ENCODE results near the gene FHOD3.

FHOD3 gene

DNA sequence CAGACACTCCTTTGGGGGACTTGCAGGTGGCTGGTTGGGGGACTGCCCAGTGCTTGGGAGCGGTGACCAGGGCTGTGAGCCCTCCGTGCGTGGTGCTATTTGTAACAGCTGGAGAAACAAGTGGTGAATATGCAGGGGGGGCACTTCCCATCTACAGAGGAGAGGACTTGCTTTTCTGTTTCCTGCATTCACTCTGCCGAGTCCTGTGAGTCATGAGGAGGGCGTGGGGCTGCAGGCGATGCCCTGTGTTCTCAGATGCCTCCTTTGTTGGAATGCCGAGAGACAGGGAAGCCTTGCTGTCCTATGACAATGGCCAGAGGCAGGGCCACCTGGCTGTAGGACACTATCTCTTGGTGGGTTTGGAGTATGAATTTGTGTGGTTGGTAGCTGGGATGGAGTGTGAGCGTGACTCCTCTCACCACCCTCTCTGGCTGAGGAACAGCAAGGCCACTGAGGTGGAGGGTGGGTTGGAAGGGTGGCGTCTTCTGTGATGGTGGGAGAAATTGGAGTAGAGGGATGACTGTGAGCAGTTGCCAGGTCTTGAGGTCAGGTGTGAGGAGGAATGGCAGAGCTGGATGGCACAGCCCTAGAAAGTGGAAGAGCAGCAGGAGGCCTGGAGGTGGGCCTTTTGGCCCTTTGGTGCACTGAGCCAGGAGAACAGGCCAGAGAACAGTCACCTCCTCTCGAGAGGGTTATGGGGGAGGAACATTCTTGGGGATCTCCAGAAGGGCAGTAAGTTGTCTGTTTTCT is 24.3 kb downstream of the FHOD3 start:
- no peak for DNase-seq (ENCODE audit: extremely low read depth in 1 of 2, low read depth in 1 of 2)

DNA sequence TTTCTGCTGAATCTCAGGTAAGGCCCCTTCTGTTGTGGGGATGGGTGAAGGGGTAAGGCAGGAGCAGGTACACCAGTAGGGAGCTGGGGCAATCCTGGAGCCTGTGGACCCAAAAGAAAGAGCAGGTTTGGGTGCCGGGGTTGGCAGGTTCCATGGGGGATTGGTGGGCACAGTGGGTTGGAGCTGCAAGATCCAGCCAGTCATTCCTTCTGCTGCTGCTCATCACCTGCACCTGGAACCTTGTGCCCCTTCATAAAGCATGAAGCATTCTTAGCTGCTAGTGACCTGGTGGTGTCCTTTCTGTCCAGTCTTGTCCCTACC is 24.9 kb downstream of the FHOD3 start:
- no peak for DNase-seq (ENCODE audit: extremely low read depth in 1 of 2, low read depth in 1 of 2)

DNA sequence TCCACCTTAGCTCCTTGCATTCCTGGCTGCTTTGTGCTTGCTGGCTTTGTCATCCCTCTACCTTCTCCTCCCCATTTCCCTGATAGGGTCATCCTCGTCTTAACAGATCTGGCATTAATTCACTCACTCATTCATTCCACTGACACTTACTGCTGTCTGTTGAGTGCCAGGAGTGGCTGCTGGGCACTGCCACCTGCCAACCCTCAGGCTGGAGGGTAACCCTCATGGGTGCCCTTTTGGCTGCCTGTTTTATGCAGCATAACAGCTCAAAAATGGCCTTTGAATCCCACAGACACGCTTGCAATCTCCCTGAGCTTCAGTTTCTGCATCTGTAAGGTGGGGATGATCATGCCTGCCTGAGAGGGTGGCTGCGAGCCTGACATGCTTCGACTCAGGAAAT is 25.2 kb downstream of the FHOD3 start:
- DNase-seq (ENCODE audit: extremely low read depth in 1 of 2, low read depth in 1 of 2): no peak

DNA sequence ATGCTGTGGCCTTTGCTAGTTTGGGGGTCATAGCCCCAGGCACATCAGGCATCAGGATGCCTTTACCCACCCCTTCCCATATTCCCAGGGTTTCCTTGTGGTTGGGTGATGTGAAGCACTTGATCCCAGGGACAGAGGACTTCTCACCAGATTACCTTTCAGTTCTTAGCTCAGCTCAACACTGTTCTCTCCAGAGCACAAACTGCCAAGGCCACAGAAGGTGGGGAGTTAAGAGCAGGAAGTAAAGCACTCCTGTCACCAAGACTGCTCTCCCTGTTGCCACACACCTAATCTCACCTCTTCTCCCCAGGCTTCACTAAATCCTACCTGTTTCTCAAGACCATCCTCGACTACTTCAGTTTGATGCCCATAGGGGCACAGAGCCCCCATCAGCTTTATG is 25.9 kb downstream of the FHOD3 start:
- no peak for DNase-seq (ENCODE audit: extremely low read depth in 1 of 2, low read depth in 1 of 2)

DNA sequence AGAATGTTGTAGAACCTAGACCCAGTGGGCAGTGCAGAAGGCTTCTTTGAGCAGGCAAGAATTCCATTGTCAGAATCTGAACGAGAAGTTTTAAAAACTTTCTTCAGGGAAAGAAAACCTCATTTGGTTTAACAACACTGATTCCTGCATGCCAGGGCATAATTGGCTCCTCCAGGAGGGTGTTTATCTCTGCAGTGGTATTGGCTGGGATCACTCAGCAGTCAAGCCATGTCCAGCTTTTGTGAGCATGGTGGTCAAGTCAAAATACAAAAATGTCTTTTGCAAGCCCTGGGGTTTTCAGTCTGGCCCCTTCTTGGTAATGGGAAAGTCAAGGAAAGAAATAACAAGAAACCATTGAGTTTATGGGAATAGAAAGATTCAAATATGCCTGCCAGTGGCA is 28.3 kb downstream of the FHOD3 start:
- DNase-seq (ENCODE audit: extremely low read depth in 1 of 2, low read depth in 1 of 2): no peak

DNA sequence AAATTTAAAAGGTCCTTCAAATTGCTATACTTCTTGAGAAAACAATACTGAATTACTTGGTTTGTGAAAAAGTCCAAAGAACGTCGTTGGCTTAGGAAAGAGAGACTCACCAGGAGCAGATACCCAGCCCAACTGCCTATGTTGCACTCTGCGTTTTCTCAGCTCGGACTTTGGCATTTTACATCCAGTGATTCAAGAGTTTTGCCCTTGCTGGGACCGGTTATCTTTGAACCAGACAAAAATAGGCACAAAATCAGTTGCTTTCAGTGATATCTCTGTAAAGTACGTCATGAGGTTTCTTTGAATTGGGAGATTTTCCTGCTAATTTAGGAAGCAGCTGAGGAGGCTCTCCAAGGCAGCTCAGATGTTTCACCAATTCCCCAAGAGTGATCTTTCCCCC is 29.3 kb downstream of the FHOD3 start:
- DNase-seq (ENCODE audit: extremely low read depth in 1 of 2, low read depth in 1 of 2): no peak

DNA sequence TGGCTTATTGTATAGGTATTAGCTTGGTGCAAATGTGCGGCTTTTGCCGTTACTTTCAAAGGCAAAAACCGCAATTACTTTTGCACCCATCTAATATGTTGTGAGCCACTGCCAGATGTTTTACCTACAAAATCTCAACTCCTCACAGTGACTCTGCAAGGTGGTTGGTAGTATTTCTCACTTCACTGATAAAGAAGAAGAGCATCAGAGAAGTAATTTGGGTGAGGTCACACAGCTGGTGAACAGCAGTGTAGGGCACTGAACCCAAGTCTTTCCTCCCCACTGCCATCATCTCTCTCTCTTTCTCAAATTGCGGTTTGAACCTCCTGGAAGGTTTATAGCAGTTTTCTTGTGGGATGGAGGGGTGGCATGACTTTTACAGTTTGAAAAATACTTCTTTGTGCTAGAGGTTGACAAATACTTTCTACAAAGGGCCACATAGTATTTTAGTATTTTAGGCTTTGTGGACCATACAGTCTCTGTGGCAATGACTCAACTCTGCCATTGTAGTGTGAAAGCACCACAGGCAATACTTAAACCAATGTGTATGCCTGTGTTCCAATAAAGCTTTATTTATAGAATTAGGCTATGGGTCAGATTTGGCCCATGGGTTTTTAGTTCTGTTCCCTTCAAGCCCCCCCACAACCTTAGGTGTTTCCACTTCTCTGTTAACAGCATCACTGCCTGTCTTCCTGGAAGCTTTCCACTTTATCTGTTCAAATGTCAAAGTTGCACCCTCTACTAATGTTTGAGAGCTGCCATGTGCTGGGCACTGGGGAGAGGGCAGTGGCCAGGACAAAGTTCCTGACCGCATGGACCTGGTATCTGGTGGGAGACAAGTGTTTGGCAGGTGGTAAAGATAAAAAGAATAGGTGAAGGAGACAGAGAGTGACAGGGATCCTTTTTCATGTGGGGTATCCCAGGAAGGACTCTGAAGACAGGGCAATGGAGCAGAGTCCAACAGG is 30.1 kb downstream of the FHOD3 start:
- no peak for DNase-seq (ENCODE audit: extremely low read depth in 1 of 2, low read depth in 1 of 2)

DNA sequence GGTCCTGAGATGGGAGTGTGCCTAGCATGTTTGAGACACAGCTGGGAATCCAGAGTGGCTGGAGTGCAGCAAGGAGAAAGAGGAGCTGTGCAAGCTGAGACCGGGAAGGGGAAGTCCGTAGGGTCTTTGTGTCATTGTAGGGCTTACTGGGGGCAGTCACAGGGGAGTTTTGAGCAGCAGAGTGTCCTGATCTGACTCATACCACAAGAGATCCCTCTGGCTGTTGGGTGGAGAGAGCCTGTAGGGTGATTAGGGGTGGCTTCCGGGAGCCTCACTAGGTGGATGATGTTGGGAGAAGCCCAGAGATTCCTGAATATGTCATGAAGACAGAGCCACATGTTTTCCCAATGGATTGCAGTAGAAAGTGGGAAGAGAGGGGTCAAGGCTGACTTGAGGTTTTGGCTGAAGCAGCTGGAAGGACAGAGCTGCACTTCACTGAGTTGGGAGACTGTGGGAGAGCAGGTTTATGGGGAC is 30.9 kb downstream of the FHOD3 start:
- DNase-seq (ENCODE audit: extremely low read depth in 1 of 2, low read depth in 1 of 2): no peak

DNA sequence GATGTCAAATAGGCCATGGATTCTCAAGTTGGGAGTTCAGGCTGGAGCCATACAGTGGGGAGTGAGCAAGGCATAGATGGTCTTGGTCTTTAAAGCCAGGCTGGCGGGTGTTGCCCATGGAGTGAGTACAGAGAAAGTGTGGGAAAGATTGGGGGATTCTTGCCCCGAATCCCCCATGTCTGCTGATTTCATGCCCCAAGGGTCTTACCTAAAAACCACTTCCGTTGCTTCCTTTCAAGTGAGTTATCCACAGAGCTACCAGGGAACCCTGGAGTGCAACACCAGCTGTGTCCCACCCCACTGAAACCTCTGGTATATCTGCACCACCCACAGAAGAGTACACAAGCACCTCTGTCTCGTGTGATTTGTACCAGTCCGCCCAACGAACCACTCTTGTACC is 31.4 kb downstream of the FHOD3 start:
- DNase-seq (ENCODE audit: extremely low read depth in 1 of 2, low read depth in 1 of 2): no peak

DNA sequence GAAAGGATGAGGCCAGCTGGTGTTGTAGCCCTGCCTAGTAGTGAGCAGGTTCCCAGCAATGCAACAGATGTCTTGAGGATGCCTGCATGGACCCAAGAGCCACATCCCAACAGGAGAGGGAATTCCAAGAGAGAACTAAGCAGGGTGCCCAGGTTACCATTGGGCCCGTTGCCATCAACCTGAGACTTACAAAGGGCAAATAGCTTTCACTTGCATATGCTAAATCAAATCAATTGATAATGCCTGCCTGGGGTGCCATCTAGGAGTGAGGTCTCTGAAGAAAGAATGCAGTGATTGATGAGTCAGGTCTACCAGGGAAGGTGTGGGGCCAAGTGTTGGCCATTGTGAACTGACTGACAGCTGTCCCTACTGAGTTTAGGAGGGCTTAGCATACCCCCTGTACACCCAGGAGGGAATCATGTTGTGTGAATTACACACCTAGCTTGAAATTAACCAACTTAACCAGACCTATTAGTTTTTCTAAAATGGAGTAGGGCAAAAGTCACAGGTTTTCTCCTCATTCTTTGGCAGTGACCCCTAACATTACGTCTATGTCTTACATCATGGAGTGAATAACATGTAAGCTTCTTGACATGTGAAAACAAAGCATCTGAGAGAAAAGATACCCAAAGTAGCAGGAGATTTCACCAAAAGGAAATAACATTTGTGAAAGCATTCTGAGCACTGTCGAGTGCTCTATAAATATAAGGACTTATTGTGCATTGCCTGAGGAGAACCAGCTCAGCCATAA is 32.3 kb downstream of the FHOD3 start:
- DNase-seq (ENCODE audit: extremely low read depth in 1 of 2, low read depth in 1 of 2): no peak

DNA sequence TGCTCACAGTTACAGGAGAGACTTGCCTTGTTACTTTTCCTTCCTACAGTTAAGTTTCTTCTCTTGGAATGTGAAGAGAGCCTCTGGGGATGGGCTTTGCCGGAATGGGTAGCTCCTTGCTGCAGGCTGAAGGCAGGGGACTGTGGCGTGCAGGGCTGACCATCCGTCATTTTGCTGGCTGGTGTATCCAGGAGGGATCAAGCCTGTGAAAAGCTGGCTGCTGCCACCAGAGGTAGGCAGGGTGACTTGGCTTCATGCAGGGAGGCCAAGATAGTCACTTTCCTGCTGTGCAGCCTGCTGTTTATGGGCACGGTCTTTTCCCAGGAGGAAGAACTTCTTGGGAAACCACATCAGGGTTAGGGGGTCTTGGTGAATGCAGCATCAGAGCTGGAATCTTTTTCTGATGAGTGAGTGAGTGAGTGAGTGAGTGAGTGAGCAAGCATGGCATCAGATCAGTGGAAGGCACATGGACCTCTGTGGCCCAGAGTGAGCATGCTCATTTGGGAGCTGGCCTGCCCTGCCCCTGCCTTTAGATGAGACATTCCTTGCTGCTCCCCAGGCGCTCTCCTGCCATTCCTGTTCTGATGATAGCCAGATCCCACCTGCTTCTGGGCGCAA is 33.0 kb downstream of the FHOD3 start:
- no peak for DNase-seq (ENCODE audit: extremely low read depth in 1 of 2, low read depth in 1 of 2)

DNA sequence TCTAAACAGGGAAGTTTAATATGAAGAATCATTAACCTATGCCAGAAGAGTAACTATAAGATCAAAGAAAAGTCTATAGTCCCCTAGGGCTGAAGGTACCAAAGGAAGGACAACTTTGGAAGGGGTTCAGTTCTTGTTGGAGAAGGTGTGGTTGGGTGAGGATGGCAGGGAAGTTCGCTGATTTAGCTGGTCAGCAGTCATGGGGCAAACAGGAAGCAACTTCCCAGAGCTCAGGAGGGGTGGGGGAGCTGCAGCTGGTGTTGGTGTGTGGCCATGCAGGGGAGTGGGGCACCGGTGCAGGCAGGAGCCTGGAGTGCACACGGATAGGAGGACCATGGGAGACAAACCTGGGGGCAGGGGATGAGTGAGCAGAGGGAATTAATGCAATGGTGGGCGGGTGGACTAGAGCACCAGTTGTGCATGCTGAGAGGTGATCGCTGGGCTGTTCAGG is 34.0 kb downstream of the FHOD3 start:
- no peak for DNase-seq (ENCODE audit: extremely low read depth in 1 of 2, low read depth in 1 of 2)

DNA sequence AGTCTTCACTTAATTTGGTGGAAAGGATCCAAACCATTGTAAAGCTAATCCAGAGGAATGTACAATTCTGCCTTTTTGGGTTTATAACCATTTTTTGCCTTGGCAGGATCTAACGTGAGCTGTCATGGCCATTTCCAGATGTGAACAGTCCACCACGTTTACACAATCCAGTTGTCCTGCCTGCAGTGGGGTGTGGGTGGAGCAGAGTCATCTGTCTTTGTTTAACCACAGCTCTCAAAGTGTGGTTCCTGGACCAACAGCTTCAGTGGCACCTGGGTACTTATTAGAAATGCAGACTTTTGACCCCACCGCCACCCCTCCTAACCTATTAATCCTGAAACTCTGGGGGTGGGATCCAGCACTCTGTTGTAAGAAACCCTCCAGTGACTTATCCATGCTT is 35.9 kb downstream of the FHOD3 start:
- DNase-seq (ENCODE audit: extremely low read depth in 1 of 2, low read depth in 1 of 2): no peak

DNA sequence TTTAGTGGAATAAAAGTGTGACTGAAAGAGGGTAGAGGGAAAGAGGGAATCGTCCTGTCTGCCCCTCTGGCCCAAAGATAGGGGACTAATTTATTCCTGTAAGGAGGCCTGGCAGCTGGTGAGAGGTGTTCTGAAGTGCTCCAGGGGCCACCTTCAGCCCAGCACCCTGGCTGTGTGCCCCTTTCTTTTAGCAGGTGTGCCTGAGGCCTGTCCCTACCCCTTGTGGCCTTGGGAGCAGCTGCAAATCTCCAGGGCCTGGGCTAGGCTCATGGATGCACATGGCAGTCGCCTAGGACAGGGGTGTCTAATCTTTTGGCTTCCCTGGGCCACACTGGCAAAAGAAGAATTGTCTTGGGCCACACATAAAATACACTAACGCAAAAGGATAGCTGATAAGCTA is 37.3 kb downstream of the FHOD3 start:
- no peak for DNase-seq (ENCODE audit: extremely low read depth in 1 of 2, low read depth in 1 of 2)

DNA sequence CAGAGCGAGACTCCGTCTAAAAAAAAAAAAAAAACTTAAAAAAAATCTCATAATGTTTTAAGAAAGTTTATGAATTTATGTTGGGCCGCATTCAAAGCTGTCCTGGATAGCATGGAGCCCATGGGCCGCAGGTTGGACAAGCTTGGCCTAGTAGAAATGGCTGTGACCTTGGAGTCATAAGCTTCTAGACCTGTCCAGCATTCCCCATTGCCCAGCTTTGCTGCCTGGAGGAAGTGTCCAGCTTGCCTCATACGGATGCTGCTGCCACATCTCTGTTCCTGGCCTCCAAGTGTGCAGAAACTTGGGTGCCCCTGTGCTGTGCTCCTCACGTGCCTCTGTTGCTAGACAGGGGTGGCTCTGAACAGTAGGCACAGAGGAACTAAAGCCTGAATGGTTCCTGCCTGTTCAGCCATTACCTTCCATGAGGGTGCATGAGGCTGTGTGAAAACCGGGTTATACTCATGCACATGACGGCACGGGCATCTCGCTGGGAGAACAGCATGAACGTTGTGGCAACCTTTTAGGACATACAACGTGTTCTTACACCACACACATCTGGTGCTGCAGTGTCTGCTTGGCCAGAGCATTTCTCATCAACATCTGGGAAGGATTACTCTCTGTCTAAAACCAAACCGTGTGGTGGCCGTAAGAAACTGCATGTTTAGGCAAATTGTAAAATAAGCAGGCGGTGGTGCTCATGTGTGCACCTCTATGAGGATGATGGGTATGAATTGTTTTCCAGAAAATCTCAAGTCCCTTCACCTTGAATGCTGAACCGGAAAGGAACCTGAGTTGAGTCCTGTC is 38.2 kb downstream of the FHOD3 start:
- DNase-seq (ENCODE audit: extremely low read depth in 1 of 2, low read depth in 1 of 2): no peak

DNA sequence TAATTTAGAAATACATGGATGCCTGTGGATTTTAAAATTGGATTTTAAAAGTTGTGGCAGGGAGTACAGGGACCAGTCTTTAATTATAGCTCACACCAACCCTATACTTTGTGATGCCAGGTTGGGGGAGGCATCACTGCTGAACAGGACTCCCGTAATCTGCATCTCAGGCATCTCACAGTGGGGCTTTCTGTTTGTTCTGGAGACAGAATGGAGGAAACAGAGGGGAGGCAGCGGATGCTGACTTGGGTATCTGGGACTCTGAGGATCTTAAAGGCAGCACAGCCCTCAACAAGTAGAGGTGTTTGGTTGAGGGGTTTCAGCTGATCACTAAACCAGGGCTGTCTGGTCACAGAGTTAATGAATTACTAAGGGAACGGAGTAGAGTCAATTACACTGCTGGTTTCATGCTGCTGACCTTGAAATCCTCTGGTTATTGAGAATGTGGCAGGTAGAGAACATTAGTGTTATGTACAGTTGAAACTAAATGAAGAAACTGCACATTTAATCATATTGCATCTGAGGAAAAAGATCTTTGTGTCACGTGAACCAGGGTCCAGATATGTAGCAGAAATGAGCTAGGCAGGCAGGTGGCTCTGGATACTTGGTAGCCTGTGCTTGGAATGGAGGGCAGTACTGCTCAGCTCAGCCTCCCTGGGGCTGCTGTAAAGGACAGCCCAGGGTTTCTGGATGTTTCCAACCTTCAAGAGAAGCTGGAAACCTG is 40.3 kb downstream of the FHOD3 start:
- DNase-seq (ENCODE audit: extremely low read depth in 1 of 2, low read depth in 1 of 2): no peak

DNA sequence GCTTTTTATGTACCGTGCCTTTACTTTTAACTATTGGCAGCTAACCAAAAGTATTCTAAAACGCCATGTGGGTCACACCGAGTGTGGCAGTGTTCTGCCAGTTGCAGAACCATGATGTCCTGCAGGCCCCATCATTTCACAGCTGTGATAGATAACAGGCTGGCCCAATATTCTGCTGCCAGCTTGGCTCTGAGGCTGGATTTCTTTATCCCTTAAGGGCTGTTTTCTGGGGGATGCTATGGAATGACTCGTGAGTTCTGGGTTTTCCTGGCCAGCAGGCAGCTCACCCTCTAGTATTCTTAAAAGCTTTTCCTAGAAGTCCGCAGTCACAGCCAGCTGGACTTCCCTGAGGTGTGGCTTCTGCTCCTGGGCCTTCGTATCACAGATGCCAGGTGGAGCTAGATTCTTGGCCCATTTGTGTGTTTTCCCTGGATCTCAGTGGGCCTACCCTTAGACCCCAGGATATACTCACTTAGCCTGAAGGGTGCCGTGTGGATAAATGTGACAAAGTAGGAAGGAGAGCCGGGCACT is 41.0 kb downstream of the FHOD3 start:
- DNase-seq (ENCODE audit: extremely low read depth in 1 of 2, low read depth in 1 of 2): no peak

DNA sequence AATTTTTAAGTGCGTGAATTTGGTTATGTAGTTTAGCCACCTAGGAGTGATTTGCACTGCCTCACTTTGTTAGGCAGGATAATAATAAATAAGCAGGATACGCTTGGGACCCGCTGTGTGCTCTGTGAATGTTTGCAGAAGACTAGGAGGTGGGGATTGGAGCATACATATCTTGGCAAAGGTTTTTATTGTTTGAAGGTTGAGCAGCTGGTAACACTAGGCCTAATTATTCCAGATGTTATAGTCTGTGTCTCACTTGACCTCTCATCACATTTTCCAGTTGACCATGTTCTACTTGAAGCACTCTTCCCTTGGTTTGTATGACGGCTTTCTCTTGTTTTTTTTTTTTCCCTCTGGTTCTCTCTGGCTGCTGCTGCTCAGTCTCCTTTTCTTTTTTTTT is 42.7 kb downstream of the FHOD3 start:
- DNase-seq (ENCODE audit: extremely low read depth in 1 of 2, low read depth in 1 of 2): no peak

DNA sequence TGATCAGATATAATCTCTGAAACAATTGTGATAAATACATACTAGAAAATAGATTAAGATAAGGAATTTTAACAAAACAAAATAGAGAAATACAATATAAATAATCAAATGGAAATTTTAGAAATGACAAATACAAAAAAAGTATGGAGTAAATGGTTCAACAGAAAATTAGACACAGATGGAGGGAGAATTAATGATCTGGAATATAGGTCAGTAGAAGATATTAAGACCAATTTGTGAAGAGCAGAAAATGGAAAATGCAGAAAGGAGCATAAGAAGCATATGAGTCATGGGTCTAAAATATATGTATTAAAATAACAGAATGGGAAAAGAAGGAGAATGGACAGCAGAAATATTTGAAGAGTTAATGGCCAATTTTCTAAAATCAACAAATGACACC is 44.4 kb downstream of the FHOD3 start:
- DNase-seq (ENCODE audit: extremely low read depth in 1 of 2, low read depth in 1 of 2): no peak
